ENCODE results near the gene TTC23.
A peak's percentile ranks its signal among the peaks of the same experiment; 100 is the strongest.

Gene TTC23

DNA sequence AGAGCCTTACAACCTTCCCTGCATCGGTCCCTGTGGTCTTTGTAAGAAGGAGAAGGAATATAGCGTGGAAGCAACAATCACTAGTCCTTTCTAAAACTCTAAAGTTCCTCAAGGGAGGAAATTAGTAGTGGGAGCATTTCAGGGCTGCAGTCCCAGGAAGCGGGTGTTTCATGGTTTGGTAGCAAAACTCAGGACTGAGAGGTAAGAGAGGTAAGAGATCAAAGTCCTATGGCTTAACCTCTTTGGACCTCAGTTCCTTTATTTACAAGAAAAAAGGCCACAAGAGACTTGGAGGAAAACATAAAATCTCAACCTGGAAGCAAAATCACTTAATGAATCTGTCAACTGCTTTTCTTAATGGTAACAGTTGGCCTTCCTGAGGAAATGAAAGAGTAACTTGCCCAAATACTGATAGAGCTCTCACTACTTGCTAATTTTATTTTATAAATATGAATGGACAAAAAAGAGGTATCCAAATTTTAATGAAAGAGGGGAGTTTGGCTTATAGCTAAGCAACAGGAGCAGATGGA lies 16.2 kb upstream of the TTC23 start:
- TF ChIP-seq, protein P1, sequence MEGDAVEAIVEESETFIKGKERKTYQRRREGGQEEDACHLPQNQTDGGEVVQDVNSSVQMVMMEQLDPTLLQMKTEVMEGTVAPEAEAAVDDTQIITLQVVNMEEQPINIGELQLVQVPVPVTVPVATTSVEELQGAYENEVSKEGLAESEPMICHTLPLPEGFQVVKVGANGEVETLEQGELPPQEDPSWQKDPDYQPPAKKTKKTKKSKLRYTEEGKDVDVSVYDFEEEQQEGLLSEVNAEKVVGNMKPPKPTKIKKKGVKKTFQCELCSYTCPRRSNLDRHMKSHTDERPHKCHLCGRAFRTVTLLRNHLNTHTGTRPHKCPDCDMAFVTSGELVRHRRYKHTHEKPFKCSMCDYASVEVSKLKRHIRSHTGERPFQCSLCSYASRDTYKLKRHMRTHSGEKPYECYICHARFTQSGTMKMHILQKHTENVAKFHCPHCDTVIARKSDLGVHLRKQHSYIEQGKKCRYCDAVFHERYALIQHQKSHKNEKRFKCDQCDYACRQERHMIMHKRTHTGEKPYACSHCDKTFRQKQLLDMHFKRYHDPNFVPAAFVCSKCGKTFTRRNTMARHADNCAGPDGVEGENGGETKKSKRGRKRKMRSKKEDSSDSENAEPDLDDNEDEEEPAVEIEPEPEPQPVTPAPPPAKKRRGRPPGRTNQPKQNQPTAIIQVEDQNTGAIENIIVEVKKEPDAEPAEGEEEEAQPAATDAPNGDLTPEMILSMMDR (IDR thresholded peaks at IDR 0.05; ENCODE audit: low read length, missing control alignments): no peak
- no peak overlapping the region for H3K4me3 ChIP-seq (replicated peaks; ENCODE audit: low read depth, low read length)
- no peak for DNase-seq (ENCODE audit: low read depth)

DNA sequence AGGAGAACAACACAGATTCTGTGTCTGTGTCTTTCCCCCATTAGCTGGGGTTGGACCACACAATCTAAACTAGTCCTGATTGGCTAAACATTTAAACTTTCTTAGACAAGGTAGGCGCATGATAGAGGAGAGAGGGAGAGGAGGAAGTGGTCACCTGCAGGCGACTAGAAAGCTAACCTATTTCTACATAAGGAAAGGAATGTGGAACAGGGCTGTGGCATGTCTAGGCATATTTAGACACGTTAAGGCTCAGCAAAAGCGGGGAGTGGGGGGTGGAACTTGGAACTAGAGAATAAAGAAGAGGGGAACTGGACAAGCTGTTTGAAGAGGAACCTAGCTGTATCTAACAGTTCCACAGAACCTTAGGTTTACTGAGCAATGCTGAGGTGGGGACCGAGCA lies 14.7 kb upstream of the TTC23 start:
- H3K4me3 ChIP-seq (replicated peaks; ENCODE audit: low read depth, low read length): no peak overlapping the region
- TF ChIP-seq, protein P1 (IDR thresholded peaks at IDR 0.05; ENCODE audit: low read length, missing control alignments): no peak
- no peak for DNase-seq (ENCODE audit: low read depth)

DNA sequence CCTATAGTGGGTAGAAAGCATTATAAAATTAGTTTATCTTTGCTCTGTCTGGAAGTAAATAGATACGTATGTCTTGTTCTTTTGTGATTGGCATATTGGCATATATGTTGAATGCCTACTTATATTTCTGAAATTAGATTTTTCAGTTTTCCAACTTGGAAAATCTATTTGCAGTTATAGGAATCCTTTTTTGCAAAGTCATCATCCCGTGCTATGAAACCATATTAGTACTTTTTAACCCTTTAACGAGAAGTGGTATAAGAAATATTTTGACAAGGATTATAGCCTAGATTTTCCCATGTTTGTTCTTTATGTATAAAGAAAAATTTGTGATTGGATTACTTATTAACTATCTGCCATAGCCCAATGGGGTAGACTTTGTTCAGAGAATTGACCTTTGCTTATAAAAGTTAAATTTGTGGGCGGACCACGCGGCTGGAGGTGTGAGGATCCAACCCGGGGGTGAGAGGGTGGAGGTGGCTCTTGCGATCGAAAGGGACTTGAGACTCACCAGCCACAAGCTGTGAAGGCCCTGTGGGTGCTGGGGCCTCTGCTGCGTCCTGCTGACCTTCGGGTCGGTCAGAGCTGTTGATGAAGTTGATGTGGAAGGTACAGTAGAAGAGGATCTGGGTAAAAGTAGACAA lies 7.8 kb upstream of the TTC23 start:
- TF ChIP-seq, protein P1 (IDR thresholded peaks at IDR 0.05; ENCODE audit: low read length, missing control alignments): no peak
- no peak overlapping the region for H3K4me3 ChIP-seq (replicated peaks; ENCODE audit: low read depth, low read length)
- no peak for DNase-seq (ENCODE audit: low read depth)

DNA sequence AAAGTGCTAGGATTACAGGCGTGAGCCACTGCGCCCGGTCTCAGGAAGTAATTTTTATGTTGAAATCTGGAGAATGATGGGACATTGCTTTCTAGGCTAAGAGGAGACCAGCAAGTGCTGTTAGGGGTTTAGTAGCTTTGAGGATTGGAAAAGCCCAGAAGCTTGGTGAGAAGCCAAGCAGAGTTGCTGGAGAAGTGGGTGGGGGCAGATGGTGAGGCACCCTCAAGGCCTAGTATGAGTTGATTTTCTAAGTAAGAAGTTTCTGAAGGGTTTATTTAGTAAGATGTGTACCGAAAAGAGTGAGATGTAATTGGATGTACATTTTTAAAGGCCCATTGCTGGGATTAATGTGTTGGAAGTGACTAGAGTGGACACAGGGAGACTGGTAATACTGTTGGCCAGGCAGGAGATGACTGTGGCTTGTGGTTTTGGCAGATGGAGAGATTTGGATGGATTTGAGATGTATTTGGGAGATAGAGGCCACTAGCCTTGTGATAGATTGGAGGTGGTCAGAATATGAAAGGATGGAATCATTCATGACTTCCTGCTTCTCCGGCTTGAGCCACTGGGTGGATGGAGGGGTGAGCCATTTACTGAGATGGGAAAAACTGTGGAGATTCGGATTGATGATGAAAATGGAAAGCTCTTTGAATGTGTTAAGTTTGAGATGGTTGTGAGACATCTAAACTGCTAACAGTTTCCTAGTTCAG lies 4.2 kb upstream of the TTC23 start:
- DNase-seq (ENCODE audit: low read depth): peak; percentile 34
- TF ChIP-seq, protein P1 (IDR thresholded peaks at IDR 0.05; ENCODE audit: low read length, missing control alignments): no peak

DNA sequence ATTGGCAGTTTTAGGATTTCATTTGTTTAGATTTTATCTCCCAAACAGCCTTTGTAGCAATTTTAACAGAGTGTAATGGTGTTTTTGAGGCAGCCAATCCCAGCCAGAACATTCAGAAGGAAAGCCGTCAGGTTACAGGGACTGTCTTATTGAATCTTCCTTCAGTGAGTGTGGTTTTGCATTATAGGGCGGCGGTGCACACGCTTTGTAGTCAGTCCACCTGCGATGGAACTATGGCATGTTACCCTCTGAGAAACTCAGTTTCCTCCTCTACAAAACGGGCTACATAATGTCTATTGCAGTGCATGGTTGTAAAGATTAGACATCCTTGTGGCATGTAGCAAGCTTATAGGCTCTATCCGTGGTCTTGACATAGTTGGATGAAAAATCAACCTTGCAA lies 2.9 kb upstream of the TTC23 start:
- peak overlapping the region; percentile 74 for H3K4me3 ChIP-seq (replicated peaks; ENCODE audit: low read depth, low read length)
- DNase-seq (ENCODE audit: low read depth): no peak
- TF ChIP-seq, protein P1 (IDR thresholded peaks at IDR 0.05; ENCODE audit: low read length, missing control alignments): no peak

More for the DNA sequence above, 4.2 kb upstream of the TTC23 start:
- H3K4me3 ChIP-seq (replicated peaks; ENCODE audit: low read depth, low read length): no peak overlapping the region

DNA sequence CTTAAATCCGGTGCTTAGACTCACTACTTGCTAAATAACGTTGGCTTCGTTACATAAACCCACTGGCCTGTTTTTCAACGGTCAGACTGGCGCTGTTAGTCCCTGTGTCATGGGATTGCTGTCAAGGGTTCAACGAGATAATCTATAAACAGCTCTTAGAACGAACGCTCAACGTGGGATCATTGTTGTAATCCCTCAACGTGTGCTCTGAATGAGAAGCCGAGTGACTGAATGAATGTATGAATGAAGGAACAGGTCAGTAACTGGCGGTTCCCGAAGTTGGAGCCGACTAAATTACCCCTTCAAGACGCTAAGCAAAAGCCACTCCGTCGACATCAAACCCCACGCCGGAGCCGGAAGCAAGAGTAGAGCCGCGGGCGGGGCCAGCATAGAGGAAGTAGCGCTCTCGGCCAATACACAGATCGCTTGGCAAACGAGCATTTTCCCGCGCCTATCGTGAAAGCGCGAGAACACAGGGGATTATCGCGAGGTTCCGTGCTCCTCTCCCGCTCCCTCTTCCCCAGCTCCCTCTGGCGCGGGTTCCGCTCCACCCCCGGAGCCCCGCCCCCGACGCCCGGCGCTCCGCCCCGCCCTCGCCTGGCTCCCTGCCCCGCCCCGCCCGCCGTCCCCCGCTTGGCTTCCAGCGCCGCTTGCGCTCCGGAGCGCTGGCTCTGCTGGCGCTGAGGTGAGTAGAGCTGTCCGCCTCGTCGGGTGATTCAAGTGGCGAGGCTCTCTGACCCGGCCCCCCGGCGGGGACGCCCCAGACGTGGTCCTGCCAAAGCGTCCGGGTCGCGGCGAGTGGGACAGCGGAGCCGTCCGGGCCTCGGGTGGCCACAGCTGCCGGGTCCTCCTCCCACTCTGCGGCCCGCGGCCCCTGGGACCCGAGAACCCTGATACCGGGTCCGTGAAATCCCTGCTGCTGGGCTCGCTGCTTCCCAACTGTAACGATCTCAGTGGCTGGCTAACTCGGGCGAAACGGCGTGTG lies 1.8 kb upstream of the TTC23 start, which contains the start of gene LRRC28:
Gene LRRC28, plus strand, starts transcription at position 625 of the 985 bp plus-strand sequence. CDS start 4,477 bp downstream, outside the sequence.
- H3K4me3 ChIP-seq (replicated peaks; ENCODE audit: low read depth, low read length): peak within 1 kb of the TSS; percentile 78
- peak; percentile 100 for DNase-seq (ENCODE audit: low read depth)
- TF ChIP-seq, protein P1 (IDR thresholded peaks at IDR 0.05; ENCODE audit: low read length, missing control alignments): no peak

Measured in fibroblast of pulmonary artery (primary cell).